NB4 (cell line): ENCODE data around the gene PRKCE.

ENCODE experiments used
- CTCF ChIP-seq: IDR thresholded peaks from one replicate; pipeline ENCODE4 v1.5.1; 2012; ENCODE audit warnings: low read depth, low read length
- MAX ChIP-seq: IDR thresholded peaks from 2 replicates; pipeline ENCODE4 v1.6.1; 2011; ENCODE audit warnings: low read depth, low read length

DNA sequence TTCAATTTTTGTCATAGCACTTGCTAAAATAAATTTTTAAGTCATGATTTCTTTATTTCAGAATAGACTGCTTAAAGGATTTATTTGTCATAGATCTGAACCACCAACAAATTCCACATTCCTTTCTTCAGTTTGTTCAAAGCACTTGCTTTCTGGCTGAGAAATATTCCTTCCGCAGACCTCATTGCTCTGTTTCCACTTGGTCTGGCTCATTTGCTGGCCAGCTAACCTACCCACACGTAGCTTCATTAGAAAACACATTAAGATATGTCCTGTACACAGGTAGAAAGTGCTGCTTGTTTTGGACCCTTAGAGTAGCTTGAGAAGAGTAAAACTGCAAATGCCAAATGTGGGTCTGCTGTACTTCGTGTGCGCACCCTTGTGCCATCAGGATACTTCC, 479.0 kb downstream of the PRKCE start:
- TF ChIP-seq CTCF (no peak), MAX (no peak)
